Activated T-helper 9 cell treated with anti-CD3 and anti-CD28 coated beads, Interleukin-2, amount 50 U/mL, for 16 hours (primary cell): ENCODE measurements around the gene ST8SIA6.
"Not testable (repeated sequence)": the region's sequence is repeated elsewhere in the genome, so short reads cannot be mapped to it uniquely, and the experiment has no call there.

Experiments used
- DNase-seq: peaks from one replicate; pipeline ENCODE4 v3.0.0-alpha.2; 2020; ENCODE audit warnings: low read depth

Gene ST8SIA6, protein sequence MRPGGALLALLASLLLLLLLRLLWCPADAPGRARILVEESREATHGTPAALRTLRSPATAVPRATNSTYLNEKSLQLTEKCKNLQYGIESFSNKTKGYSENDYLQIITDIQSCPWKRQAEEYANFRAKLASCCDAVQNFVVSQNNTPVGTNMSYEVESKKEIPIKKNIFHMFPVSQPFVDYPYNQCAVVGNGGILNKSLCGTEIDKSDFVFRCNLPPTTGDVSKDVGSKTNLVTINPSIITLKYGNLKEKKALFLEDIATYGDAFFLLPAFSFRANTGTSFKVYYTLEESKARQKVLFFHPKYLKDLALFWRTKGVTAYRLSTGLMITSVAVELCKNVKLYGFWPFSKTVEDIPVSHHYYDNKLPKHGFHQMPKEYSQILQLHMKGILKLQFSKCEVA

DNA sequence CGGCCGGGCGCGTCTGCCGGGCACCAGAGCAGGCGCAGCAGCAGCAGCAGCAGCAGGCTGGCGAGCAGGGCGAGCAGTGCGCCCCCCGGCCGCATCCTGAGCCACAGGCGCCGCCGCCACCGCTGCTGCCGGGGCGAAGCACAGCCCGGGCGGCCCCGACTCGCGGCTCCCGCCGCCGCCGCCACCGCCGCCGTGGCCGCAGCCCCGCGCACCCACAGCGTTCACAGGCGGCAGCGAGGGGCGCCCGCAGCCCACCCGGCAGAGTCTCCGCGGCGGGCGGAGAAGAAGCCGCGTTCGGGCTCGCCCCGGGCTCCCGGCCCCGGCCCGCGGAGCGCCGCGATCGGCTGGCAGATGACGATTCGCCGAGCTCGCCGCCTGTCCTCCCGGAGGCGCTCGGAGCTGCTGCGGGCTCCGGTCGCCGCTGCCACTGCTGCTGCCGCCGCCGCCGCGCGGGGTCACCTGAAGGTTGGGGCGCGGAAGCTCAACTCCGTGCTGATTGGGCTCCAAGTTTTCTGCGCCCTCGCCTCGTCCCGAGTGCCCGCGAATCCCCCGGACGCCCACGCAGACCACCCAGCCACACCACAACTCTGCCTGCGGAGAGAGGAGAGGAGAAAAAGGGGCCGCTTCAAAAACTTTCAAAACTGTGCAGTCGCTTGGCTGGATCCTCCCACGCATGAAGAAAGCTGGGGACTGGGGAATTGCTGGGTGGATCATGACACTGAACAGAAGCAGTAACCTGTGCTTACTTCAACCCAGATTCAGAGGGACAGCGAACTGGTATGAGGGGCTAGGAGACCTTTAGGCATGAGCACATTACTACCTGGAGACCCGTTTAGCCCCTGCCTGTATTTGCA, at the start of gene ST8SIA6:
Gene ST8SIA6 (minus strand): TSS at position 435 of the 854 bp plus-strand sequence. CDS start 340 bp downstream, at position 95.
- peak; percentile 20 for DNase-seq

DNA sequence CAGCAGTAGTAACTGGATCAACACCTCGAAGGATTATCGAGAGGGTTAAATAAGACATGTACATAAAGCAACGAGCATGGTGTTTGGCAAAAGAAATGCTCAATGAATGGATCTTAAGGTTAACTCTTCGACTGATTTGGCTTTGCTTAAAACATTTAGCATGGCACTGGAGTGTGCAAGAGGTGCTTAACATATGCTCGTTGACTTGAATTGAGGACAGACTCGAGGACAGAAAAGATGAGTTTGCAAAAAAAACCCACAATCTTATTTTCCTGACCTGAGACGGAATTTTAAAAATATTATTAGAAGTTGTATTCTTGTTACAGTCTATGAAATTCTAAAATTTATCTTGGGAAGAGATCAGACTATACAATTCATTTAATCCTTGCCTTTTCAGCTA, 49.4 kb upstream of the ST8SIA6 start:
- DNase-seq, result no peak

DNA sequence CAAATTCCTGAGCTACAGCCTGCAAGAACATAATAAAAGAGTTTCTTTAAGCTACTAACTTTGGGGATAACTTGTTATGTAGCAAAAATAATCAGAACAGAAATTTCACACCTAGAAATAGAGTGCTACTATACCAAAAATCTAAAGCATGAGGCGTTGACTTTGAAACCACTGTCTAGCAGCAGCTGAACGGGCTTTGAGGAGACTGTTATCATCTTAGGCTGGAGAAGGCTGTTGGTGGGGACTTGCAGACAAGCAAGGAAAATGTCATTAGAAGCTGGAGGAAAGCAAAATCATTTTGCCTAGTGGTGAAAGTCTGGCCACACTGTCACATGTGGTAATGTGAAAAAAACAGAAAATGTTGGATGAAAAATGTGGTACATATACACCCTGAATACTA, 48.4 kb upstream of the ST8SIA6 start:
- no peak for DNase-seq

DNA sequence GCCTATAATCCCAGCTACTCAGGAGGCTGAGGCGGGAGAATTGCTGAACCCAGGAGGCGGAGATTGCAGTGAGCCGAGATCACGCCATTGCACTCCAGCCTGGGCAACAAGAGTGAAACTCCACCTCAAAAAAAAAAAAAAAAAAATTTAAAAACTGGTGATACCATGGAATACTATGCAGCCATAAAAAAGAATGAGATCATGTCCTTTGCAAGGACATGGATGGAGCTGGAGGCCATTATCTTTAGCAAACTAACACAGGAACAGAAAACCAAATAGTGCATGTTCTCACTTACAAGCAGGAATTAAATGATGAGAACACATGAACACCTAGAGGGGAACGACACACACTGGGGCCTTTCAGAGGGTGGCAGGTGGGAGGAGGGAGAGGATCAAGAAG, 44.6 kb upstream of the ST8SIA6 start:
- DNase-seq, result not testable (repeated sequence)

DNA sequence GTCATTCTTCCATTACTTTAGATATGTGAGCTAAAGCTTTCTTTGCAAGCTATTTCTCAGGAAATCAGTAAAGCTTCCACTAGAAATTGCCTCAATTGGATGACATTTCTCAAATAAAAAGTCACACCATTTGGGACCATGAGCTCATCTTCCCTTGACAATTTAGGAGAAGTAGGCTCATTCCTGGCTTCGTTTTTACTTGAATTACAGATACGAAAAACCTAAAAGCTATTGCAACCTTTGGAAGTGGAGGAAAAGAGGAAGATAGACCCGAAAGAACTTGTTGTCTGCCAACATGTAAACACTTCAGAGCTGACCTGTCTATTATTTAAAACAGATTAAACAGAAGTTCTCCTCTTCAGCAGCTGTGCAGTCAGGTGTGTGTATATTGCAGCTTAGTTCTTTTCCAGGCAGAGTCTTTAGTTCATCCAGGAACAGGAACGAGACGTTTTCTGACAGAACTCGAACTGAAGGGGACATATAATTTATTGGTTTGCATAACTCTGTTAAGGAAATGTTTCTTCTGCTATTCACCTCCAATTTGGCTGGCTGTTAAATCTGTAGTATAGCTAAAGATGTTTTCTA, 43.1 kb upstream of the ST8SIA6 start:
- DNase-seq, result no peak

DNA sequence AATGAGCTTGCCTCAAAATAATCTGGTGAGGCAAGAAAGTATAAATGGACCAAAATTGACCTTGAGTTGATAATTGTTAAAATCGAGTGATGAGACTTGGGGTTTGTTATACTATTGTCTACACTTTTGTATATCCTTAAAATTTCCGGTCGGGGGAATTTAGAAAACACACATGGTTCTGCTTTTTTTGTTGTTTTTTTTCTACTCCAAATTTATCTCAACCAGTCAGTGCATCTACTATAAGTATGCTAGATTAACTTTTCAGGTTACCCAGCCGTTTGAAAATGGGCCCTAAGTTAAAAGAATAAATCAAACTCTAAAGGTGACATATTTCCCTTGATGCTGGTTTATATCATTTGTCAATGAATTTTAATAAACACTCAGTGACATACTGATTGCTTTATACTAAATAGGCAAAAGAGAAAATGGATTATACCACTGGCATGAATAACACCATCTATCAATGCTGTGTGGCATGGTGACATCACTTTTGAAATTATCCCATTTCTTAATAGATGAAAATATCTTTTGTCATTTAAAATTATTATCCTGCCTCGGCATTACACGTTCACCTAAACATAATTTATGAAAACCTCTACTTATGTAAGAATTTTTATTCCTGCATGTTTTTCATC, 40.3 kb upstream of the ST8SIA6 start:
- no peak for DNase-seq

DNA sequence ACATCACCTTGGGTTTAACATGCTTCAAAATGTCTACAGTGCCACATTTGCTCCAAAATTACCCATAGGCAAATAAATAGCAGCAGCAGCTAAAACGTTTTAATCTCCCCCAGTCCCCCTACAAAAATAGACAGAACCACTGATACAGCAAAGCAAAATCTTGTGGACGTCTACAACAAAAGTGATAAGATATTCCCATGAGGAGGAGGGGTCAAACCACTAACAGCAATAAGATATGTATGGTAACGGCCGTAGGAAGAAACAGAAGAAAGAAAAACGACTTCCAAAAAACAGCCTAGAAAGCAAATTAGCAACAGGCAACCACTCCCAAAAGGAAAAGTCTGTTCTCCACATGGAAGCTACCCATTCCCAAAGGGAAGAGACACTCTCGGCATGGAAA, 34.5 kb upstream of the ST8SIA6 start:
- DNase-seq, result no peak

DNA sequence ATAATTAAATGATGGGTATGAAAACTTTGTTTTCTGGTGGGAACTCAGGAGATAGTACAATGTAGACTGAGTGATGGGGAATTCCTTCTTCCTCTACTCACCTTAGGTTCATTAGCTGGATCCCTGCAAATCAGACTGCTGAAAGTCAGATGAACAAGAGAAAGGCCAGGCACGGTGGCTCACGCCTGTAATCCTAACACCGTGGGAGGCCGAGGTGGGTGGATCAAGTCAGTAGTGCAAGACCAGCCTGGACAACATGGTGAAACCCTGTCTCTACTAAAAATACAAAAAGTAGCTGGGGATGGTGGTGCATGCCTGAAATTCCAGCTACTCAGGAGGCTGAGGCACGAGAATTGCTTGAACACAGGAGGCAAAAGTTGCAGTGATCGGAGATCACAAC, 28.7 kb upstream of the ST8SIA6 start:
- no peak for DNase-seq

DNA sequence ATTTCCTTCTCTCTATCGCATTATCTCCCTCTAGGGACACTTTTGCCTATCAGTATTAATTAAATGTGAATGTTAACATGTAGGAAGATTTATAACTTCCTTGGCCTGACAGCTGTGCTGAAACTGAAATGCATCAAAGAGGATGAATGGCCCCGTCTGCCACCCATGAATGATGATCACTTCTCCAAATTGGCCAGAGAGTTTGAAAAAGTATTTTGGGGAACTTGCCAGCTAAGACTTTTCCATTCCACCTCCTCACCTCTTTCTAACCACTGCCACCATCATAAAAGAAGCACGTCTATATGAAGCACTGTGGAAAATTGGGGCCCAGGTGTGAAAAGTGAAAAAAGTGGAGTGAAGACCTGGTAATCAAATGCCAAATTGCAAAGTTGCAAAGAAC, 25.4 kb upstream of the ST8SIA6 start:
- DNase-seq, result no peak

DNA sequence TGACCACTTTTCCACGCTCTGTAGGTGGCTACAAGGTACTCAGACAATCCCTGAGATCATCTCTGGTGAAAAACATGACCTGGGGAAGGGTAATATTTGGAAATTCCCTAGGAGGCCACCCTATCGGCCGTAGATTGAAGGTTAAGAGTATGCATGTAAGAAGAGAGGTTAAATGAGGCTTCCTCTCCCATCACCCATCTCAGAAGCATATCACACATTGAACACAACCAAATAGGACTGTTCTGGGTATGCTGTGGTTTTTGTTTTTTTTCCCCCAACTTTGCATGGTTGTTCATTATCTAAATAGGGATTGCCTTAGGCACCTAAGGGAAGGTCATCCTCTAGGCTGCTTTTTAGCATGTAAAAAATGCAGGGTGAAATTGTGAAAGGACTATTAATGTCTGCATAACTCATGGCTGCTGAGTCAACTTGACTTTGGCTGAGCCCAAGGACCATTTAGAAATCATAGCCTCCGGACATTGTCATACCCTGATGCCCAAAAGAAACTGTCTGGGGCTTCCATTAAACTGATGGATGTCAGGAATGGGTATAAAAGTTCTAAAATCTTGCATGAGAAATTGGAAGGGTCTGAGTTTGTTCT, 24.7 kb upstream of the ST8SIA6 start:
- DNase-seq, result no peak

DNA sequence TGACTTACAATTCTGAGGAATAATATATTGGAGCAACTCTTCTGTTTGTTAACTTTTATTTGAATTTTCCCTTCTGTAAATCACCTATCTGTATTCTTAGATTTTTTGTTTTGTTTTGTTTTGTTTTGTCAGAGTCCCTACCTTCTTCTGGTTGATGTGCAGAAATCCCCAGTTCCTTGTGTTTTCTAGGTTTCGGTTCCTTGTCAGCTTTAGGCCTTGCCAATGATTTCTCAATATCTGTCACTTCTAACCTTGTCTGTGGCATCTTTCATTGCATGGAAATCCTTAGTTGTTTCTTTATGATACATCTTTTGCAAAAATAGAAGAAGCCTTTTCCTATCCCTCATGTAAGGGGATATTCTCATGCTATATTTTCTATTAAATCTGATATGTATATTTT, 21.7 kb upstream of the ST8SIA6 start:
- DNase-seq, result no peak

DNA sequence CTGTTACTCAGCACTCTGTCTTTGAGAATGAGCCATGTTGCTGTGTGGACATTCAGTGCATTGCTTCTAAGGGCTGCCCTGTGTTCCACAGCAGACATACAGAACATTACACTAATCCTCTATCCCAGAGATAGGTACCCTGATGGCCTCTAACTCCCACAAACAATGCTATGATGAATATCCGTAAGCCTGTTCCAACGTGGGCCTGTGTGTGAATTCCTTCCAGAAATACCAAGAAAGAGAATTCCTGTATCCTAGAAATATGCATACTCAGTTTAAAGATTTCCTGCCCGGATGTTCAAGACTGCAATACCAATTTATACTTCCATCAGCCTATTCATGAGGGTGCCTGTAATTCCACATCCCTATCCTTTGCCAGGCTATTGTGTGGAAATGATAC, 21.3 kb upstream of the ST8SIA6 start:
- no peak for DNase-seq

DNA sequence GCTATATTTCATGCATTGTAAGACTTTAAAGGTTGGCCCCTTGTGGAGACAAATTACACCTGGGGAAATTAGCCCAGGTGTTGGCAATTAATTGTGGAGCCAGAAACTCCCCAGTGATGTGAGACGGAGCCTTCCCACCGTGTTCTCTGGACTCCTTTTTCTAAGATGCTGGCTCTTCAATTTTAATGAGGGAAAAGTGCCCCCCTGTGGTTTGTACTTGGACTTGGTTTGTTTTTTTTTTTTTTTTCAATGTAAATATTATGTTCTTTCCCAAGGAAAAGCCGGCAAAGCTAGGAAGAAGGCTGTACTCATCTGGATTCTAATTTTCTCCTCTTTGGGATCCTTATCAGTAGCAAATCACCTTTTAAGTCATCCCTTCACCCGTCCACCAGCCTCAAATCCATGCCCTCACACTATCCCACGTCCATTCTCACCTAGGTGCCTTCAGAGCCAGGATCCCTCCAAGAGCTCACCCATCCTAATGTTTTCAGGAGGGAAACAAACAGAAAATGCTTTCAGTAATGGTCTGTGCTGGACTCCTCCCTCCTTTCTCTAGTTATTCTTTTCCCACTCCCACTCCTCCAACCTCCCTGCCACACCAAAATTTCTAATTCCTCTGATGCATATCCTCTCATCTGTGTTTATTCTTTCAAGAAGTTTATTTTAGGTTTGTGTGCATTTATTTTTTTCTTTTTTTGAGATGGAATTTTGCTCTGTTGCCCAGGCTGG, 20.4 kb upstream of the ST8SIA6 start:
- no peak for DNase-seq

DNA sequence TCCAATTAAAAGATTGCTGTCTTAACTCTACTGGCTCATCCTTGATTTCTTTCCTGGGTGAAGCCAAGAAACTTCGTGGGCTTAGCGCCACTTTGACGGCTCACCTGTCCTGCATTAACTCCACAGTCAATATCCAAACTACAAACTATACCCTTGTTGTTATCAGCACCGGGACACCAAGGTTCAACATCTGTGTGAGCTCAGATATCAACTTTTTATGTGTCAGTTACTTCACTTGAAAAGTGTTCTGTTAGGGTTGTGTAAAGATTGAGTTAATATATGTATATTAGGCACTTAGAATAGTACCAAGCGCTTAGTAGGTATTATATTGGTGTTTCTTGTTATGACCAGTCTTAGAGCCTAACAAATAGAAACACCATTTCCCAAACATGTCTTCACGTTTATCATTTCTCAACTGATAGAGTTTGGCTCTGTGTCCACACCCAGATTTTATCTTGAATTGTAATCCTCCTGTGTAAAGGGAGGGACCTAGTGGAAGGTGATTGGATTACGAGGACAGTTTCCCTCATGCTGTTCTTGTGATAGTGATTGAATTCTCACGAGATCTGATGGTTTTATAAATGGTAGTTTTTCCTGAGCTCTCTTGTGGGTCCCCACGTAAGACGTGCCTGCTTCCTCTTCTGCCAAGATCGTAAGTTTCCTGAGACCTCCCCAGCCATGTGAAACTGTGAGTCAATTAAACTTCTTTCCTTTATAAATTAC, 19.0 kb upstream of the ST8SIA6 start:
- no peak for DNase-seq

DNA sequence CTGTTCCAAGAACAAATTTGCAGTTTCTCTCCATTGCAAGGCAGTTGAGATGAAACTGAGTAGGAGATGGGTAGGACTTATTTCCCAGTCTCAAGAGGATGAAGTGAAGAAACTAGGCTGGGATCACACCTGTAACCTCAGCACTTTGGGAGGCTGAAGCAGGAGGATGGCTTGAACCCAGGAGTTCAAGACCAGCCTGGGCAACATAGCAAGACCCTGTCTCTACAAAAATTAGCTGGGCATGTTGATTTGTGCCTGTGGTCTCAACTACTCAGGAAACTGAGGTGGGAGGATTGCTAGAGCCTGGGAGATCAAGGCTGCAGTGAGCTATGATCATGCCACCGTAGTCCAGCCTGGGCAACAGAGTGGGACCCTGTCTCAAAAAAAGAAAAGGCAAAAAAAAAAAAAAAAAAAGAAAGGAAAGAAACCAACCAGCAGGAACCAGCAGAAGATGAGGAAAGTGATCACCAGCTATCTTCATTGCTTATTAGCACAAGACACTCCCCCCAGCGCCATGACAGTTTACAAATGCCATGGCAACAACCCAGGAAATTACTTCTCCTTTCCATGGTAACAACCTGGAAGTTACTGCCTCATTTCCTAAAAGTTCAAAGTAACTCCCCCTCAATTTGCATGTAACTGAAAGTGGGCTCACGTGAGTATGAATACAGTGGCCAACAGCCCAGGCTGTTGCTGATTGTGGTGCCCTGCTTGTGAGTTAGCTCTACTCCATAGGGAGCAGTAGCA, 18.3 kb upstream of the ST8SIA6 start:
- no peak for DNase-seq

DNA sequence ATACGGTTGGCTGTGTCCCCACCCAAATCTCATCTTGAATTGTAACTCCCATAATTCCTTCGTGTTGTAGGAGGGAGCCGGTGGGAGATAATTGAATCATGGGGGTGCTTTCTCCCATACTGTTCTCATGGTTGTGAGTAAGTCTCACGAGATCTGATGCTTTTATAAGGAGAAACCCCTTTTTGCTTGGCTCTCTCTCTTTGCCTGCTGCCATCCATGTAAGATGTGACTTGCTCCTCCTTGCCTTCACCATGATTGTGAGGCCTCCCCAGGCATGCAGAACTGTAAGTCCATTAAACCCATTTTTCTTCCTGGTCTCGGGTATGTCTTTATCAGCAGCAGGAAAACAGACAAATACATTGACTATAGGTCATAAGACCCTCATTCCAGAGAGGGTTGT, 15.9 kb upstream of the ST8SIA6 start:
- no peak for DNase-seq

DNA sequence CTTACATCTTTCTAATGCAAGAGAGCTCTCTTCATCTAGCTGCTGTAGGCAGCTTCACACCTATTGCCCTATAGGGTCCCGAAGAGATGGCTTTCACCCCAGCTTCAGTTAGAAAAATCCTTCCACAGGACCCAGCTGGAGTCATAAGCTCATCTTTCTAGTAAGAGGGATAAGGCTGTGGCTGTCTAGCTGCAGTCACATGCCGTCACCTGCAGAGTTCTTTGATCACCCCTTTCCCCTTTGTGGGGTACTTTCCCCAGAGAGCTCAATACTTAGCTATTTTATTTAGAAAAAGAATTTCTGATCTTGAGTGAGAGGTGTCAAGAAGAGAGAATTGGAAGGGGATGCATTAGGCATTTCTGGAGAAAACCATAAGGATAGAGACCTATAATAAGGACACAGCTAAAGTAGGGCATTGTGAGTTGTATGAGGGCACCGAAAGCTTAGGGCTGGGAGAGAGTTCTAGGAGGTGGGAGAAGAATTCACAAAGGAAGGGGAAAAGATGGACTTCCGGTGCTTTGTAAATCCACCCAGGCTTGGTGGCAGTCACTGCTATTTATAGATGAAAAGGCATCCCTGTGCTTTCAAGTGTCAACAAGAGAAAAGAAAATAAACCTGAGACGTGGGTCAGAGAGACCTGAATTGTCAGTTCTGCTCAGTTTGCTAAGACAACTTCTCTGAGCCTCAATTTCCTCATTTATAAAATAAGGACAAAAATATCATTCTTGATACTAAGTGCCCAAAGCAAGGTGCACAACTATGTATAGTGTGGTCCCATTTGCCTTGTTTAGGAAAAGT, 11.1 kb upstream of the ST8SIA6 start:
- no peak for DNase-seq

DNA sequence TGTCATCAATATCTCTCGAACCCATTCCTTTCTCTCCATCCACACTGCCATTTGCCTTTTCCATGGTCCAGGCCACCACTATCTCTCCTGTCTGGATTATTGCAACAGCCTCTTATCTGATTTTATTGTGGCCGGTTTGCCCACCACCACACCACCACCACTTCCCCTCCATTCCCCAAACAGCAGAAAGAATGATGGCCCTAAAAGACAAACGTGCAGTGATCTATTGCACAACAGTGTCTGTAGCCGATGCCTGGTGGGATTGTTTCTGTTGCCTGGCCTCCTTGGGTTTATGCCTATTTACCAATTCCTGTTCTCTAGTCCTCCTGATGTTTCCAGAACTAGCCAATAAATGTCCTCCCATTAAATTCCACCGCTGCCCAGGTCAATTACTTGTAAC, 10.2 kb upstream of the ST8SIA6 start:
- no peak for DNase-seq

DNA sequence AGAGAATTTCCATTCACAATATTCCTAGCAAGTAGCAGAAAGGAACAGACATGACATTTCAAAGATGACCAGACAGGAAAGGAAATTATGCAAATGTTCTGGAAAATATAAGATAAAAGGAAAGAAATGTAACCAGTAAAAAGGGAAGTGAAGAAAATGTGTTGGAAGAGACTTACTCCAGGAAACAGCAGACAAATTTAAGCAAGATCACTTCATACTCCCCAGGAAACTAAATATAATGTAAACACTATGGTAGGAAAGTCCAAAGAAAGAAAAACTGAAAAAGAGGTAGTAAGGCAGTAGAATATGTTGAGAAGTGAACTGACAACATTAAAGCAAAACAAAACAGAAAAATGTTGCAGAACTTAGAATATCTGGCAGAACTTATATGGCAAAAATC, 6.4 kb upstream of the ST8SIA6 start:
- no peak for DNase-seq
